Stimulated activated memory B cell treated with anti-CD40 and anti-IgM and Interleukin-4, amounts not matched to agents 10 μg/mL and 1 μg/mL and 100 μg/mL, for 72 hours (primary cell): Measurements from ENCODE around the gene GPALPP1.
"Not testable (repeated sequence)": the region's sequence is repeated elsewhere in the genome, so short reads cannot be mapped to it uniquely, and the experiment has no call there.

Experiments
- ATAC-seq: fragments of 150-1000 bp; cut with Tn5 transposase; 2 replicates; pipeline ENCODE4 v1.10.0; 2021
- H3K27ac Mint-ChIP-seq: one replicate; pipeline ENCODE4 v1.8.0; 2022; ENCODE audit warnings: mild to moderate bottlenecking, mixed read lengths
- H3K27me3 Mint-ChIP-seq: one replicate; pipeline ENCODE4 v1.8.0; 2022; ENCODE audit warnings: mixed read lengths
- H3K36me3 Mint-ChIP-seq: one replicate; pipeline ENCODE4 v1.8.0; 2022; ENCODE audit warnings: mixed read lengths
- H3K4me1 Mint-ChIP-seq: one replicate; pipeline ENCODE4 v1.8.0; 2022; ENCODE audit warnings: mixed read lengths
- H3K4me3 Mint-ChIP-seq: one replicate; pipeline ENCODE4 v1.8.0; 2022; ENCODE audit warnings: mild to moderate bottlenecking, moderate library complexity, mixed read lengths
- H3K9me3 Mint-ChIP-seq: one replicate; pipeline ENCODE4 v1.8.0; 2022; ENCODE audit warnings: mixed read lengths

GPALPP1 gene

DNA sequence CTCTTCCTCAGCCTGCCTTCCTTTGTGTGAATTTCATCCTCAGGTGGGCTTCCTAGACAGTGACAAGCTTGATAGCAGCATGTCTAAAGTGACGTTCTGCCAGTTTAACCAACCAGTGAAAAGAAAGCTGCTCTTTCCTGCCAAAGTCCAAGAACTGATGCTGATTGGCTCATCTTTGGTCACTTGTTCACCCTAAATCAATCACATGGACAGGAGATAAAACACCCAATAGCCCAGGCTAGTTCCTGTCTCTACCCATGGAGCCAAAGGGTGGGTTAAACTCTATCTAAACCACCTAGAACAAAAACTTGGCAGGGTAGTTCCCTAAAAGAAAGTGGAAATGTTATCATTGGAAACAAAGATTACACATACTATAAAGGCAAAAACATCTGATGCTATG is 50.8 kb downstream of the GPALPP1 start:
- no peak for ATAC-seq
- Mint-ChIP-seq H3K4me1 (no peaks in the 10 kb centered on the region), H3K36me3 (peaks cover 4% of the 10 kb centered on the region), H3K27ac (no peak overlapping the region), H3K9me3 (no peaks in the 10 kb centered on the region), H3K27me3 (no peaks in the 10 kb centered on the region), H3K4me3 (no peak overlapping the region)

DNA sequence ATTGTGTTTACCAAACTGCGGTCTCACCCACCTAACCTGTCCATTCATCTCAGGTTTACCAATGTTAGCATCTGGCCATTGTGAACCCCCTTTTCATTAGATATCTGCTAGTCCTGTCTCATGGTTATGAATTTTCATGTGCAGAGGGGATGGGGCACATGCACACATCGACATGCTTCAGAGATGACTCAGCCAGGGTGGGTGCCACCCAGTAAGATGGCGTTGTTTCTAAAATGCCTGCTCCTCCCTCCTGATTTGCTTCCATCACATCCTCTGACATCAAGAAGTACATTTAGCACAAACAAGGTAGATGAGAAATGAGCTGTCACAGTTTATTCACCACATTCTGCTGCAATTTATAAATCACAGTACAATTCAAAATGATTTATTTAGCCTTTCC is 51.3 kb downstream of the GPALPP1 start:
- Mint-ChIP-seq H3K27ac (no peak overlapping the region), H3K4me3 (no peak overlapping the region), H3K36me3 (peaks cover 4% of the 10 kb centered on the region), H3K27me3 (no peaks in the 10 kb centered on the region), H3K4me1 (no peaks in the 10 kb centered on the region), H3K9me3 (no peaks in the 10 kb centered on the region)
- ATAC-seq = no peak

DNA sequence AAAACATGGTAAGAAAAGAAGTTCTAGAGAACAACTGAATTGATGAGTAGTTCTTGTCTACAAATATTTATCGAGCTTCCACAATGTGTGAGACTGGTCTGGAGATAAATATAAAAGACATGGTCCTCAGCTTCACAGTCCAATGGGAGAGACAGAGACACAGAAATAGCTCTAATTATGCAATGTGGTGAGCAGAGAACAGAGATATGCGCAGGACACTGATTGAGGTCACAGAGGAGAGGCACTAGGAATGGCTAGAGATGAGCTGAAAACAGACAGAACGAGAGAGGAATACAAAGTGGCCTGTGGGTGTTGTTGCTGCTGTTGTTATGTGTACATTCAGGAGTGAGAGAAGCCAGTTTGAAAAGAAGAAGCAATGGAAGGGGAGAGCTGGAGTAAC is 53.2 kb downstream of the GPALPP1 start:
- no peak for ATAC-seq
- Mint-ChIP-seq H3K27me3 (no peaks in the 10 kb centered on the region), H3K9me3 (no peaks in the 10 kb centered on the region), H3K4me1 (peaks cover 5% of the 10 kb centered on the region), H3K36me3 (peaks cover 4% of the 10 kb centered on the region), H3K4me3 (no peak overlapping the region), H3K27ac (no peak overlapping the region)

DNA sequence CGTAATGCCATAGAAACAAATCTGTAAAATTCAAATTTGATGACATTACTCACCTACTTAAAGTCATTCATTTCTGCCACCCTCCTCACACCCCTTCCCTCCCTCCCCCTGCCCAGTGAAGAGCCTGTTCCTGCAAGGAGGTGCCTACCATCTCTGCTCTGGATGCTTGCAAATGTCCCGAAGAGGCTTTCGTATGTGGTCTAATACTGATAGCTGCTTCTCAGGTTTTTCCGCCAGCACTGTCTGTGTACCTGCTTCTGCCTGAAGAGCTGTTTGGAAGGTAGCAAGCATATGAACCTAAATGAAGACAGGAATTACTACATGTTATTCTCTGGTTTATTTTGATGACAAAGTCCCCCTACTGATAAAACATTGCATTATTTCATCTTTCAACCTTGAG is 57.1 kb downstream of the GPALPP1 start:
- Mint-ChIP-seq H3K27ac (no peak overlapping the region), H3K27me3 (peaks cover 12% of the 10 kb centered on the region), H3K9me3 (no peaks in the 10 kb centered on the region), H3K4me1 (peaks cover 16% of the 10 kb centered on the region), H3K4me3 (peak overlapping the region; percentile 61), H3K36me3 (no peaks in the 10 kb centered on the region)
- ATAC-seq = no peak

DNA sequence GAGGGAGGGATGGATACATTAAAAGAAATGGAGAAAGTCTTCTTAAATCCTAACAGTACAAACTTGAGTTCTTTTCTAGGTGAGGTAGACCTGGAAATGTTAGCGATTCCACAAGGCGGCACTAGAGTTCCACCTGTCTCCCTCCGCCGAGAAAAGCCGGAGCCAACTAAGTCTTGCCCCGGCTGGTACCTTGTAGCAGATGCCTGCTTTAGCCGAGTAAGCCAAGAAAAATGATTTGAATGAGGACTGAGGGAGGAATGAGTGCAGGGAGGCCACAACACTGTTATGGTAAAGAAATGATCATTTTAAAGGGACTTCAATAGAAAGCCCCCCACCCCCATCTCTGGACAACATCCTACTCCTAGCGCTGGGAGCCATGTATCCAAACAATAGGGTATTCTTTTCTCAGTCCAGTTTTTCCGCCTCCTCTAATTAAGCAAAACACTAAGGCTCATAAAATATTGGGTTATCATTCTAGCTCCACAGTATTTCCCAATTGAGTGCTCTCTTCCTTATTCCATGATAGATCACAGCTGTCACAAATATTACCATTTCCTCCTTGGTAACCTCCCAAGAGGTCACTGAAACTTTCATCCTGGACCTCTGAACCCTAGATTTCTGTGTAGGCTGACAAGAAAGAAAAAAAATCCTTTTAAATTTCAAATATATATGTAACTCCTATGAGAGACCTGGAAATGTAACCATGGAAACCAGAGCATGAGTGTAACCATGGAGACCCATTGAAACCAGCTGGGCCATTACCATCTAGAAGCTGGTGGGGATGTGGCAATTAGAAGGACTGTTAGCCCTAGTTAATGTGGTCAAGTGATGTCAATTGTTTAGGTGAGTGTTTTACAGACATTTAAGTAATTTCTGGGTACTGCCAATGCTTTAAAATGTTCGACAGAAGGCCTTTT is 58.3 kb downstream of the GPALPP1 start:
- H3K36me3 Mint-ChIP-seq = no peaks in the 10 kb centered on the region

DNA sequence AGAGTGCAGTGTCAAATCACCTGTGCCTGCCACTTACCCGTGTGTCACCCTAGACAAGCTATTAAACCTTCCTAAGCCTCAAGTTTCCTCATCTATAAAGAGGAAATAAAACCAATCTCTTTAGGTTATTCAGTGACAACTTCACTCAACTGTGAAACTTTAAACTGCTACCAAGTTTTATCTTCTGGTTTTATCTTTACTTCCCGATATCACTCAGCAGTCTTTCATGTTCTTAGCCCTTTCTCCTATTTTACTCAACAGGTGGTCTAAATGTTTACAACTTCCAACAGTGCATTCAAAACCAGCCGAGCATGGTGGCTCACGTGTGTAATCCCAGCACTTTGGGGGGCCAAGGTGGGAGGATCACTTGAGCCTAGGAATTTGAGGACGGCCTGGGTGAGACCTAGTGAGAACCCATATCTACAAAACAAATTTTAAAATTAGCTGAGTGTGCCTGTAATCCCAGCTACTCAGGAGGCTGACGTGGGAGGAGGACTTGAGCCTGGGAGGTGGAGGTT is 59.6 kb downstream of the GPALPP1 start:
- Mint-ChIP-seq H3K4me1 (peaks cover 19% of the 10 kb centered on the region), H3K4me3 (no peak overlapping the region), H3K27ac (no peak overlapping the region), H3K27me3 (peaks cover 17% of the 10 kb centered on the region), H3K36me3 (no peaks in the 10 kb centered on the region), H3K9me3 (no peaks in the 10 kb centered on the region)
- peak; percentile 34 for ATAC-seq

More for the DNA sequence above, 58.3 kb downstream of the GPALPP1 start:
- H3K9me3 Mint-ChIP-seq = no peaks in the 10 kb centered on the region
- peaks cover 19% of the 10 kb centered on the region for H3K4me1 Mint-ChIP-seq
- H3K27ac Mint-ChIP-seq = no peak overlapping the region
- H3K4me3 Mint-ChIP-seq = peak overlapping the region; percentile 61
- peaks cover 17% of the 10 kb centered on the region for H3K27me3 Mint-ChIP-seq
- ATAC-seq = peak; percentile 85

DNA sequence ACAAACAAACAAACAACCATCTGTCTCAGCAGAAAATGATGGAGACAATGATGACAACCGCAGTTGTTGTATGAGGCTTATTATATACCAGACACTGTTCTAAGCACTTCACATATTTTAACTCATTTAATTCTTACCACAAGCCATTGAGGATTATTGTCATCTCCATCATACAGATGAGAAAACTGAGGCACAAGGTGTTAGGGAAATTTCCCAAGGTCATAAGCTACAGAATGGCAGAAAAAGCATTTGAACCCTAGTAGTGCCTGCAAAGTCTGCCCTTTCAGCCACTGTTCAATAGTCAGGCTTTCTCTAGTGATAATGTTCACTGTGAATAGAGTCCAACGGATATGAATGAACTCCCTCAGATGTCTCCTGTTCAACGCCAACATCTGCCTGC is 60.1 kb downstream of the GPALPP1 start:
- Mint-ChIP-seq H3K4me1 (peaks cover 19% of the 10 kb centered on the region), H3K9me3 (no peaks in the 10 kb centered on the region), H3K27ac (no peak overlapping the region), H3K4me3 (no peak overlapping the region), H3K36me3 (no peaks in the 10 kb centered on the region), H3K27me3 (peaks cover 17% of the 10 kb centered on the region)
- ATAC-seq = no peak

DNA sequence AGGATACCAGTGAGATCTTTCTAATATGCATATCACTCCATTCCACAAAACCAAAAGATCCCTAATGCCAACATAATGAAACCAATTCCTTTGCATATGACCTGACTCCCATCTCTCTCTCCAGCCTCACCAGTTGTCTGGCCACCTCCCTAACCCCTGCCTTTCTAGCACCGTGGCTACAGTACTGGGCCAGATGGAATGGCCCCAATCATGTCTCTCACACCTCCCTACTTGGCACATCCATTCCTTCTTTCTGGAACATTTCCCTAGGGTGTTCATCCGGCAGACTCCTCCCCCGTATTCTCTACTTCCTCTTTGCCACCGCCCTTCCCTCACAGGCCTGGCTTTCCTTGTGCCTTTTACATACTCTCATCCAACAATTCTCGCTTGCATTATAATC is 62.0 kb downstream of the GPALPP1 start:
- Mint-ChIP-seq H3K27ac (no peak overlapping the region), H3K4me3 (no peak overlapping the region), H3K4me1 (peaks cover 19% of the 10 kb centered on the region), H3K9me3 (no peaks in the 10 kb centered on the region), H3K27me3 (peaks cover 17% of the 10 kb centered on the region), H3K36me3 (no peaks in the 10 kb centered on the region)
- no peak for ATAC-seq

DNA sequence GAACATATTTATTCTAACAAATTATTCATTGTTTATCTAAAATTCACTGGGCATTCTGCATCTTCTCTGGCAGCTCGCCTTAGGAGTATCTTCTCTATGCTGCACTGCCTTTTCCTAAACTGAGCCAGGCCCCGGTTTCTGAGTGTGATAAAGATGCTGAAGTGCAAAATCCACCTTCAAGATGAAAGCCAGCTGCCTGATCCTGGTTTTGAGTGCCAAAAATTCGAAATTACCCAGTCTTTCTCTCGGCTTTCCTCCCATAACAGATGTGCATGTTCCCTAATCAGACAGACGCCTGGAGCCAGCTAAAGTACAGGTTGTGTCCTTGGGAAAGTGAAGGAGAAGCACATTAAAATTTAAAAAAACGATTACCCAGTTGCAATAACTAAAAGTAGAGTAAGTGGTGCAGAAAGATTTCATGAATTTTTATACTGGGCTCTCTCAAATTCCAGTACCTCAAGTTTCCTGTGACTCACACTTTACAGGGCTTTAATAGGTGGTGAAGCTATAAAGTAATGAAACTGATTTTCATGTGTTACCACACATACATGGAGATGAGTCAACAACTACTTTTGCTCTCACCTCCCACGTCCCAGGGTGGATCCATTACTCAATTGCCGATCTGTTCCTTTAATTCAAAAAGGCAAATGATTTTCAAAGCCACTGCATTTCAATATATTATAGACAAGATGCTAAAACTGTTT is 66.0 kb downstream of the GPALPP1 start:
- no peak overlapping the region for H3K27ac Mint-ChIP-seq
- peaks cover 18% of the 10 kb centered on the region for H3K27me3 Mint-ChIP-seq
- peaks cover 11% of the 10 kb centered on the region for H3K4me1 Mint-ChIP-seq
- peak; percentile 77 for ATAC-seq
- H3K36me3 Mint-ChIP-seq = no peaks in the 10 kb centered on the region
- no peak overlapping the region for H3K4me3 Mint-ChIP-seq
- peaks cover 3% of the 10 kb centered on the region for H3K9me3 Mint-ChIP-seq

DNA sequence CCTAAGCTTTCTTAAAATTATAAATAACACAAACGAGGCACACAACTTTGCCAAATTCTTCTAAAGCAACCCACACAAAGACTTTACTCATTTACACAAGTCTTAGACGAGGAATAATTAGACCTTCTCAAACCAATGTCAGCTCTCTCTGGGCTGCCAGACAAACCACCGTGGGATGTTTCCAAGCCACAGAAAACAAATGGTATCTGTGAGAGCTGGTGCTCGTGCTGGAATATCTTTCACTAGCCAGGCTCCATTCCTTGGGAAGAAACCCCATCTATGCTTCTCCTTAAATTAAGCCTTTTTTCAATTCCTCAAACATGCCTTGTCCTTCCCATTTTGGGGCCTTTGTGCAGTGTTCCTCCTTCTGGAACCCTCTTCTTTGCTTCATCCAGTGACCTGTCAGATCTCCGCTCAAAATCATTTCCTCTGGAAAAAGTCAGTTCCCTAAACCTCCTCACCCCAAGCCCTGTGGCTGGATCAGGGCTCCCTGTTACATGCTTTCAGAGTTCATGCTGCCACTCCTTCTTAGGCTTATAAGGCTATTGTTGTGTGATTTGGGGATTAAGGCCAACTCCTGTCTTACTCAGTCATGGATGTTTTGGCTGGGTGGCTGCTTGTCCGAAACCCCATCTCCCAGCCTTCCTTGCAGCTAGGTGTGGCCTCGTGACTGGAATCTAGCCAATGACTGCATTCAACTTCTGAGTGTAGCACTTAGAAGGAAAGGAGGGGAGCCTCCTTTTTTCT is 66.7 kb downstream of the GPALPP1 start:
- H3K4me3 Mint-ChIP-seq = no peak overlapping the region
- H3K27ac Mint-ChIP-seq = no peak overlapping the region
- peaks cover 18% of the 10 kb centered on the region for H3K27me3 Mint-ChIP-seq
- ATAC-seq = no peak
- peaks cover 3% of the 10 kb centered on the region for H3K9me3 Mint-ChIP-seq
- no peaks in the 10 kb centered on the region for H3K36me3 Mint-ChIP-seq
- peaks cover 11% of the 10 kb centered on the region for H3K4me1 Mint-ChIP-seq

DNA sequence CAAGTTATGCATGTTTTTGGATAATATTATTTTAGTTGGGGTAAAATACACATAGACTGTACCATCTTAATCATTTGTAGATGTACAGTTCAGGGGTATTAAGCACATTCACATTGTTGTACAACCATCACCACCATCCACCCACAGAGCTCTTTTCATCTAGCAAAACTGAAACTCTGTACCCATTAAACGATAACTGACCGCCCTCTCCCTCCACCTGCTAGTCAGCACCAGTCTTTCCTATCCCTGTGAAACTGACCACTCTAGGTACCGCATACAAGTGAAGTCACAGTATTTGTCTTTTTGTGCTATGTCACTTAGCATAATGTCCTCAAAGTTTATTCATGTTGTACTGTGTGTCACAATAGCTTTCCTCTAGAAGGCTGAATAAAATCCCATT is 70.7 kb downstream of the GPALPP1 start:
- H3K36me3 Mint-ChIP-seq = no peaks in the 10 kb centered on the region
- no peak overlapping the region for H3K4me3 Mint-ChIP-seq
- peaks cover 17% of the 10 kb centered on the region for H3K27me3 Mint-ChIP-seq
- peaks cover 3% of the 10 kb centered on the region for H3K9me3 Mint-ChIP-seq
- ATAC-seq = no peak
- H3K4me1 Mint-ChIP-seq = peaks cover 6% of the 10 kb centered on the region
- no peak overlapping the region for H3K27ac Mint-ChIP-seq

DNA sequence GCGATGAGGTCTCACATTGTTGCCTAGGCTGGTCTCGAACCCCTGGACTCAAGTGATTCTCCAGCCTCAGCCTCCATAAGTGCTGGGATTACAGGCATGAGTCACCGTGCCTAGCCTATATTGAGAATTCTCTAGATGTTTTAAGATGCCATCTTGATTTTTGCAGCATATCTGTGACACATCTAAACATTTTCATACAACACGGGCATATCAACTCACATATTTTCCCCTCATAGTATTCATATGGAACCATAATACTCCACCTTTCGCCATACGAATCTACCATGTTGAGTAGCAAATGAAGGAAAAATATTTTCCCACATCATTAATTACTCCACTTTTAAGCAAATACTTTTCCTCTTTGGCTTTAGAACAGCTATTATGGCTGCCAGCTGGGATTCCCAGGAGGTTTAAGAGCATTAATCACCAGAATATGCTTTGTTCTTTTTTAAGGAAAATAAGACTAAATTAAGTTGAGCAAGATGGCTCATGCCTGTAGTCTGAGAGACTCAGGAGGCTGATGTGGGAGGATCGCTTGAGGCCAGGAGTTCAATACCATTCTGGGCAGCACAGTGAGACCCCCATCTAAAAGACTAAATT is 74.0 kb downstream of the GPALPP1 start:
- Mint-ChIP-seq H3K36me3 (no peaks in the 10 kb centered on the region), H3K9me3 (peaks cover 3% of the 10 kb centered on the region), H3K27ac (no peak overlapping the region), H3K4me1 (peaks cover 6% of the 10 kb centered on the region), H3K27me3 (peaks cover 34% of the 10 kb centered on the region), H3K4me3 (no peak overlapping the region)
- no peak for ATAC-seq

DNA sequence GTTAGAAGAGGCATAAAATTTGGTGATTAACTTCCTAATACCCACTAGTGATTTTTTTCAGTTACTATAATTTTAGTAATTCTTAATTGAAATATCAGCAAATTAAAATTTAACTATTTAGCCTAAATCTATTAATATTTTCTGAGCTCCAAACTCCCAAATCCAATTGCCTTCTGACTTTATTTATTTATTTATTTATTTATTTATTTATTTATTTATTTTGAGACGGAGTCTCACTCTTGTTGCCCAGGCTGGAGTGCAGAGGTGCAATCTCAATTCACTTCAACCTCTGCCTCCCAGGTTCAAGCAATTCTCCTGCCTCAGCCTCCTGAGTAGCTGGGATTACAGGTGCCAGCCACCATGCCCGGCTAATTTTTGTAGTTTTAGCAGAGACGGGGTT is 74.6 kb downstream of the GPALPP1 start:
- not testable (repeated sequence) for H3K4me3 Mint-ChIP-seq, H3K27ac Mint-ChIP-seq, H3K9me3 Mint-ChIP-seq, ATAC-seq, H3K36me3 Mint-ChIP-seq, H3K4me1 Mint-ChIP-seq
- H3K27me3 Mint-ChIP-seq = peaks cover 34% of the 10 kb centered on the region

DNA sequence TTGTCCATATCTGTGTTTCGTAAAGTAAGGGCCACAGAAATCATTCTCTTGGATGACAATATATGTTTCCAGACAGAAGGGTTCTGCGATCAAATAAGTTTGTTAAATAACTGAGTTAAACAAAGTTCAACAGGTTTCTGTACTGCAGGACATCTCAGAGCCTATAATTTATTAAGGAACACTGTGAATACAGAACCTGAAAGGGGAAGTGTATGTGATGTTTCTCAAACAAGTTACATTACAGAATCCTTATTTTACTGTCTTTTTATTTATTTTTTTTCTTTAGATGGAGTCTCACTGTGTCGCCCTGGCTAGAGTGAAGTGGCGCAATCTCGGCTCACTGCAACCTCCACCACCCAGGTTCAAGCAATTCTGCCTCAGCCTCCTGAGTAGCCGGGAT is 75.6 kb downstream of the GPALPP1 start:
- H3K36me3 Mint-ChIP-seq = no peaks in the 10 kb centered on the region
- H3K27me3 Mint-ChIP-seq = peaks cover 34% of the 10 kb centered on the region
- no peak for ATAC-seq
- H3K4me1 Mint-ChIP-seq = peaks cover 7% of the 10 kb centered on the region
- no peaks in the 10 kb centered on the region for H3K9me3 Mint-ChIP-seq
- no peak overlapping the region for H3K27ac Mint-ChIP-seq
- no peak overlapping the region for H3K4me3 Mint-ChIP-seq
